Esophagus squamous epithelium (tissue), 4 donors: ENCODE measurements around the gene YWHAH.

Experiments
- CTCF ChIP-seq, 6 experiments: fragments of 450-650 bp in 4 of 6; fragments of 200-600 bp in 2 of 6; sonication (generic) in 2 of 6; IDR thresholded peaks; one replicate each; pipeline ENCODE4 v1.5.1; 2016 to 2019; ENCODE audit warnings: antibody characterized with exemption in 6 of 6, mild to moderate bottlenecking in 4 of 6, moderate library complexity in 4 of 6
- POLR2A ChIP-seq, 4 donors: fragments of 450-650 bp; IDR thresholded peaks; one replicate each; pipeline ENCODE4 v1.6.1; 2017; ENCODE audit warnings: antibody characterized with exemption in 4 of 4, mild to moderate bottlenecking in 4 of 4, moderate library complexity in 3 of 4

GRCh38 chr22:31927562-31927961, 16.8 kb upstream of the YWHAH start:
- TF ChIP-seq POLR2A (IDR thresholded peaks at IDR 0.05) (no peak), CTCF (IDR thresholded peaks at IDR 0.05) (no peak)
